HFFc6 (cell line): Measurements from ENCODE around the gene GLB1L3. TPM values are rescaled to one million over a fixed set of nuclear protein-coding genes. Genes with fewer than 3 reads are reported as not detected.
A peak's percentile ranks its signal among the peaks of the same experiment; 100 is the strongest.

Source experiments
- DNase-seq: peaks from one replicate; pipeline ENCODE4 v3.0.0-alpha.2; 2018
- H3K27ac Mint-ChIP-seq: 2 replicates; pipeline ENCODE4 v1.8.0; 2020; ENCODE audit warnings: mild to moderate bottlenecking, mixed read lengths
- H3K27me3 Mint-ChIP-seq: 2 replicates; pipeline ENCODE4 v1.8.0; 2021; ENCODE audit warnings: mild to moderate bottlenecking, moderate library complexity, mixed read lengths; ENCODE audit not compliant: insufficient read depth
- H3K36me3 Mint-ChIP-seq: 2 replicates; pipeline ENCODE4 v1.8.0; 2021; ENCODE audit warnings: low read depth, mixed read lengths
- H3K4me1 Mint-ChIP-seq: 2 replicates; pipeline ENCODE4 v1.8.0; 2020; ENCODE audit warnings: low read depth, mixed read lengths
- H3K4me3 Mint-ChIP-seq: 2 replicates; pipeline ENCODE4 v1.8.0; 2020; ENCODE audit warnings: mild to moderate bottlenecking, moderate library complexity, mixed read lengths
- H3K9me3 Mint-ChIP-seq: 2 replicates; pipeline ENCODE4 v1.8.0; 2020; ENCODE audit warnings: mild to moderate bottlenecking, mixed read lengths
- CTCF ChIP-seq: fragments of 200-600 bp; sonication (generic); IDR thresholded peaks from 2 replicates; pipeline ENCODE4 v1.5.0; 2021; ENCODE audit warnings: antibody characterized with exemption, mild to moderate bottlenecking
- total RNA-seq, 6 experiments: library from RNA; stranded (reverse); fragmentation: NEBNext Ultra II Directional; extraction: Animal tissue kit (Norgen Biotek cat#: 25700); gene quantifications; 2 replicates in 1 of 6; 3 replicates in 5 of 6; pipeline ENCODE4 v1.2.3, GENCODE V29; 2021

Gene GLB1L3
- total RNA-seq, 6 experiments from 2014 or later: not detected

- DNase-seq: no peak
- H3K27ac Mint-ChIP-seq: no peak overlapping the region
- no peaks in the 10 kb centered on the region; the same call in 1 of the 2 replicates for H3K9me3 Mint-ChIP-seq
- no peak for TF ChIP-seq CTCF
- peaks cover 14% of the 10 kb centered on the region for H3K4me1 Mint-ChIP-seq
- H3K36me3 Mint-ChIP-seq: peaks cover 3% of the 10 kb centered on the region; the same call in 1 of the 2 replicates
- no peak overlapping the region for H3K4me3 Mint-ChIP-seq
- H3K27me3 Mint-ChIP-seq: peaks cover 49% of the 10 kb centered on the region
Measured at GRCh38 chr11:134272381-134273316, 3.5 kb upstream of the GLB1L3 start.

- no peak for DNase-seq
- Mint-ChIP-seq H3K4me3 (no peak overlapping the region), H3K27ac (no peak overlapping the region), H3K27me3 (peaks cover 50% of the 10 kb centered on the region), H3K4me1 (peaks cover 14% of the 10 kb centered on the region), H3K36me3 (peaks cover 3% of the 10 kb centered on the region; the same call in 1 of the 2 replicates), H3K9me3 (no peaks in the 10 kb centered on the region; the same call in 1 of the 2 replicates)
- TF ChIP-seq CTCF: no peak
Measured at GRCh38 chr11:134273317-134273712, 2.9 kb upstream of the GLB1L3 start.

- H3K9me3 Mint-ChIP-seq: no peaks in the 10 kb centered on the region; the same call in 1 of the 2 replicates
- H3K36me3 Mint-ChIP-seq: peaks cover 3% of the 10 kb centered on the region; the same call in 1 of the 2 replicates
- H3K4me1 Mint-ChIP-seq: peaks cover 14% of the 10 kb centered on the region
- TF ChIP-seq CTCF: no peak
- H3K27ac Mint-ChIP-seq: no peak overlapping the region
- no peak for DNase-seq
- peaks cover 58% of the 10 kb centered on the region for H3K27me3 Mint-ChIP-seq
- H3K4me3 Mint-ChIP-seq: peak overlapping the region; percentile 28; the same call in 1 of the 2 replicates
Measured at GRCh38 chr11:134275188-134275533, 1.0 kb upstream of the GLB1L3 start.

GRCh38 chr11:134276396-134277182 is 410 bp downstream of the GLB1L3 start:
- Mint-ChIP-seq H3K4me1 (peaks cover 14% of the 10 kb centered on the region), H3K27me3 (peaks cover 50% of the 10 kb centered on the region), H3K4me3 (no peak overlapping the region), H3K27ac (no peak overlapping the region), H3K9me3 (no peaks in the 10 kb centered on the region; the same call in 1 of the 2 replicates), H3K36me3 (peaks cover 3% of the 10 kb centered on the region; the same call in 1 of the 2 replicates)
- no peak for DNase-seq
- no peak; the same call in none of the 2 replicates for TF ChIP-seq CTCF

GRCh38 chr11:134277183-134278001 is 1.2 kb downstream of the GLB1L3 start:
- H3K4me1 Mint-ChIP-seq: peaks cover 14% of the 10 kb centered on the region
- peak overlapping the region; percentile 47 for H3K4me3 Mint-ChIP-seq
- TF ChIP-seq CTCF: no peak
- no peaks in the 10 kb centered on the region; the same call in 1 of the 2 replicates for H3K9me3 Mint-ChIP-seq
- H3K27me3 Mint-ChIP-seq: peaks cover 50% of the 10 kb centered on the region
- H3K27ac Mint-ChIP-seq: no peak overlapping the region
- H3K36me3 Mint-ChIP-seq: peaks cover 3% of the 10 kb centered on the region; the same call in 1 of the 2 replicates
- DNase-seq: no peak
